Left ventricle myocardium inferior (tissue), 1 donor: ENCODE measurements around the gene TSPAN31. TPM values are rescaled to one million over a fixed set of nuclear protein-coding genes. Genes with fewer than 3 reads are reported as not detected.

Experiments used
- DNase-seq: peaks from one replicate; pipeline ENCODE4 v3.0.0-alpha.2; 2020
- H3K27ac ChIP-seq: fragments of 200-600 bp; replicated peaks from 2 replicates; pipeline ENCODE4 v1.8.0; 2021
- H3K27me3 ChIP-seq: fragments of 200-600 bp; 2 replicates; pipeline ENCODE4 v1.8.0; 2021; ENCODE audit warnings: low read depth
- H3K36me3 ChIP-seq: fragments of 200-600 bp; 2 replicates; pipeline ENCODE4 v1.8.0; 2021
- H3K4me1 ChIP-seq: fragments of 200-600 bp; 2 replicates; pipeline ENCODE4 v1.8.0; 2021
- H3K4me3 ChIP-seq: fragments of 200-600 bp; 2 replicates; pipeline ENCODE4 v1.8.0; 2021; ENCODE audit warnings: mild to moderate bottlenecking, moderate library complexity
- H3K9me3 ChIP-seq: fragments of 200-600 bp; replicated peaks from 2 replicates; pipeline ENCODE4 v1.8.0; 2021
- intact Hi-C: fragments of 100-400 bp; cut with micrococcal nuclease; formaldehyde crosslinking; loops from one replicate; pipeline ENCODE4 v1.11.0; 2022
- long read RNA-seq: library from polyadenylated mRNA; unstranded; transcript quantifications from one replicate; pipeline ENCODE4 v2.0.0, GENCODE V29; 2021
- total RNA-seq: library from RNA; stranded (reverse); fragmentation: NEBNext Ultra II Directional; extraction: Animal tissue kit (Norgen Biotek cat#: 25700); gene quantifications from one replicate; pipeline ENCODE4 v1.2.1, GENCODE V29; 2021
- TF ChIP-seq, protein P1 (sequence below): fragments of 200-600 bp; IDR thresholded peaks from 2 replicates; pipeline ENCODE4 v1.8.0; 2021; ENCODE audit warnings: antibody characterized with exemption, mild to moderate bottlenecking, borderline replicate concordance
- donor health status: DM: no; HTN: yes; CAD: no; lungs with severe emphysema.

The TSPAN31 gene, protein sequence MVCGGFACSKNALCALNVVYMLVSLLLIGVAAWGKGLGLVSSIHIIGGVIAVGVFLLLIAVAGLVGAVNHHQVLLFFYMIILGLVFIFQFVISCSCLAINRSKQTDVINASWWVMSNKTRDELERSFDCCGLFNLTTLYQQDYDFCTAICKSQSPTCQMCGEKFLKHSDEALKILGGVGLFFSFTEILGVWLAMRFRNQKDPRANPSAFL
- total RNA-seq = 27.2 TPM
- long read RNA-seq, transcript TSPAN31-201 (6 exons, 1,849 nt) = major isoform, 36 of 49 reads
- long read RNA-seq, partial matches to known transcripts = 6 of 49 reads
- long read RNA-seq, other reads (novel, unspliced or antisense) = 4 of 49 reads

DNA sequence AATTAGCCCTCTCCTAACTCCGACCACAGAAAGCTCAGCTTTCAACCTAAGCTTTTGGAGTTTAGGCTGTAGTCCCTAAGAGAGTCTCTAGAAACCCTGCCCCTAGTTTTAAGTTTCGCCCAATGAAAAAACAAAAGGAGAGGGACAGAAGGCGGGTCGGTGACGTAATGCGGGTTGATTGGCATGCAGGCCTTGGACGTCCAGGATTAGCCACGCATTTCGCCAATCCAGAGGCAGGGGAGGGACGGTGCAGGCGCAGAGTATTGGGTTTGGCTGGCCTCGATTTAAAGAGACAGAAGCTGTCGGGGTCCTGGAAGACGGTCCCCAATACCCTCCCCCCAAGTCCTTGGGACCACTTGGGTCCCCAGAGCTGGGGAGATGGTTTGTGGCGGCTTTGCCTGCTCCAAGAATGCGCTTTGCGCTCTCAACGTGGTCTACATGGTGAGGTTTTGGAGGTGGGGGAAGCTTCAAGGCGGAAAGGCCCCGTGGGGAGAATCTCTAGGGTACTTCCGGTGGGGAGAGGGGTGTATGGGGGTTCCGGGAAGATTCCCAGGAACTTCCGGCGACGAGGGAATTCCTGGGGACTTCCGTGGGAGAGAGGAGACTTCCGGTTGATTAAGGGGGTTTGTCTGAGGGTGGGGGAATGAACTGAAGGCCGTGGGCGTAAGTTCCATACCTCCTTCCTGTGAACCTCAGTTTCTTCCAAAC is at the start of gene TSPAN31:
Gene TSPAN31, plus strand, starts transcription at position 263 of the 708 bp plus-strand sequence. Its CDS starts 116 bp downstream, at position 379.
- Histone ChIP-seq H3K27me3 (peaks cover 27% of the 10 kb centered on the region), H3K27ac (peak within 1 kb of the TSS; percentile 98), H3K4me1 (peaks cover 26% of the 10 kb centered on the region), H3K4me3 (peak within 1 kb of the TSS; percentile 93), H3K36me3 (peaks cover 37% of the 10 kb centered on the region), H3K9me3 (no peaks in the 10 kb centered on the region)
- intact Hi-C loops = no loop called here
- TF ChIP-seq, protein P1, sequence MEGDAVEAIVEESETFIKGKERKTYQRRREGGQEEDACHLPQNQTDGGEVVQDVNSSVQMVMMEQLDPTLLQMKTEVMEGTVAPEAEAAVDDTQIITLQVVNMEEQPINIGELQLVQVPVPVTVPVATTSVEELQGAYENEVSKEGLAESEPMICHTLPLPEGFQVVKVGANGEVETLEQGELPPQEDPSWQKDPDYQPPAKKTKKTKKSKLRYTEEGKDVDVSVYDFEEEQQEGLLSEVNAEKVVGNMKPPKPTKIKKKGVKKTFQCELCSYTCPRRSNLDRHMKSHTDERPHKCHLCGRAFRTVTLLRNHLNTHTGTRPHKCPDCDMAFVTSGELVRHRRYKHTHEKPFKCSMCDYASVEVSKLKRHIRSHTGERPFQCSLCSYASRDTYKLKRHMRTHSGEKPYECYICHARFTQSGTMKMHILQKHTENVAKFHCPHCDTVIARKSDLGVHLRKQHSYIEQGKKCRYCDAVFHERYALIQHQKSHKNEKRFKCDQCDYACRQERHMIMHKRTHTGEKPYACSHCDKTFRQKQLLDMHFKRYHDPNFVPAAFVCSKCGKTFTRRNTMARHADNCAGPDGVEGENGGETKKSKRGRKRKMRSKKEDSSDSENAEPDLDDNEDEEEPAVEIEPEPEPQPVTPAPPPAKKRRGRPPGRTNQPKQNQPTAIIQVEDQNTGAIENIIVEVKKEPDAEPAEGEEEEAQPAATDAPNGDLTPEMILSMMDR = no peak
- DNase-seq = peak; percentile 98

DNA sequence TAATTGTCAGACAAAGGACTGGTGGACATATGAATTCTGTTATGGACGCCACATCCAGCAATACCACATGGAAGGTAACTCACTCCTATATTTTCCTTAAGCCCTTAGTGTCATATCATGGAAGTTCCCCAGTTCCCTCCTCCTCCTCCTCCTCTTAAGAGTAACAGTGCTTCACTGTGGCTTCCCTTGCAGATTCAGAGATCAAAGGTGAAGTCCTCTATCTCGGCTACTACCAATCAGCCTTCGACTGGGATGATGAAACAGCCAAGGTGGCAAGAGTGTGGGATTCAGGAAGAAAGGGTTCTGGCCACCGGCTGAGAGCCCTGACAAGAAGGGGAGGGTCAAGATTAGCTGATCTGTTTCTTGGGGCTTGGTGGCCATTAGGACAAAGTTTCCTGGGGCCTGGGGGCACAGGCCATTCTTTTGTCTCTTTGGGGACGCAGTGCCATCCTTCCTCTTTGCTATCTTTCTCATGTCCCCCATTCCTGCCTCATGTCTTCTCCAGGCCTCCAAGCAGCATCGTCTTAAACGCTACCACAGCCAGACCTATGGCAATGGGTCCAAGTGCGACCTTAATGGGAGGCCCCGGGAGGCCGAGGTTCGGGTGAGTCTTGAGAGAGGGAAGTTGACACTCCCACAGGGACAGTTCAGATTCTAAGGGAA is 48.9 kb upstream of the TSPAN31 start:
- Histone ChIP-seq H3K36me3 (peaks cover 26% of the 10 kb centered on the region), H3K27ac (no peak overlapping the region), H3K9me3 (no peaks in the 10 kb centered on the region), H3K4me3 (no peak overlapping the region), H3K4me1 (peaks cover 13% of the 10 kb centered on the region), H3K27me3 (no peaks in the 10 kb centered on the region)
- TF ChIP-seq, protein P1 = no peak
- intact Hi-C loops = no loop called here
- no peak for DNase-seq

DNA sequence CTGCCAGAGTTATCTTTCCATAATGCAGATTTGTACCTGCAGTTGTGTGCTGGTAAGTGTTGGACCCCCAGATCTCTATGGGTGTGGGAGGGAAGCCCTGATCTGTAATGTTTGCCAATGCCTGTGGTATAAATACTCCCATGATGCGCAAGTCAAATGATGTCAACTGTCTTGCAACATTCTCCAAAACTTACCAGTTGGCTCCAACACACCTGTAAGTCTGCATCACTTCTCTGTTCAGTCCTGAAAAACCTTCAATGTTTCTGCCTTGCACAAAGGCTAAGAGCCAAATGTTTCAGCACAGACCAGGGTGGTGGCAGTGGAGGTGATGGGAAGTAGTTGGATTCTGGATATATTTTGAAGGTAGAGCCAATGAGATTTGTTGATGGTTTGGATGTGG is 47.8 kb upstream of the TSPAN31 start:
- Histone ChIP-seq H3K36me3 (peaks cover 34% of the 10 kb centered on the region), H3K27ac (no peak overlapping the region), H3K4me1 (peaks cover 13% of the 10 kb centered on the region), H3K27me3 (no peaks in the 10 kb centered on the region), H3K9me3 (no peaks in the 10 kb centered on the region), H3K4me3 (no peak overlapping the region)
- TF ChIP-seq, protein P1 = no peak
- no peak for DNase-seq
- intact Hi-C loops = no loop called here

DNA sequence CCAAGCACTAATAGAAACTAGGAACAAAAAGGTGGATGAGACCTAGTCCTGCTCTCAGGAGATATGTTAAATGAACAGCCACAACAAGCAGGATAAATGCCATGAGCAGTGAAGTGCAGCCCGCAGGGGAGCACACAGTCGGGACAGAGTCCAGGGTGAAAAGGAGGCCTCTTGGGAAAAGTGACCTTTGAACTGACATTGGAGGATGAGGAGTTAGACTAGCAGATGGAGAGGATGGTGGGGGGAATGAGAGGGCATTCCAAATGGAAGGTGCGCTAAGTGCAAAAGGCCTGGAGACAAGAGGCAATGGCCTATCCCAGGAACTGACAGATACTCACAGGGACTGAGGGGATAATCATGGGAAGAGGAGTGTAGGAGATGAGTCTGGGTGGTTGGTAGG is 46.4 kb upstream of the TSPAN31 start:
- intact Hi-C loops = no loop called here
- H3K9me3 ChIP-seq = no peaks in the 10 kb centered on the region
- H3K27ac ChIP-seq = no peak overlapping the region
- no peak for DNase-seq
- H3K4me1 ChIP-seq = peaks cover 13% of the 10 kb centered on the region
- H3K36me3 ChIP-seq = peaks cover 47% of the 10 kb centered on the region
- H3K27me3 ChIP-seq = no peaks in the 10 kb centered on the region
- TF ChIP-seq, protein P1 = no peak
- H3K4me3 ChIP-seq = no peak overlapping the region

DNA sequence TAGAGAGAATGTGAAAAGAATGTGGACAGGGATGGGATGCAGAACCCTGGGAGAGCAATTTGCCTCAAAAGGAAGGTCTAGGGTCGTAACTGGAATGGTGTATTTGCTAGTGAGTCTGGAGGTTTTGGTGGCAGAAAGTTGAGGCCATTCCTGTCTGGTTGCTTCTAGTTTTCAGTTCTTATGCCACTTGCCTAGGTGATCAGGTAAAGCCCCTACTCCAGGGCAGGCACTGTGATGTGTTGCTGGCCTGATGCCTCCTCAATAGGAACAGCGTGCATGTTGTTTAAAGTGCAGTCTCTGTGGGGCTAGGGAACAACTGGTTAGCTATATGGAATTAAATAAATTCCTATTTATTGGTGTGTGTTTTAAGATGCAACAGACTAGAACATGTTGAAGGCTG is 44.5 kb upstream of the TSPAN31 start:
- H3K36me3 ChIP-seq = peaks cover 66% of the 10 kb centered on the region

More for the DNA sequence above, 44.5 kb upstream of the TSPAN31 start:
- Histone ChIP-seq H3K9me3 (peaks cover 9% of the 10 kb centered on the region), H3K4me1 (no peaks in the 10 kb centered on the region), H3K27ac (no peak overlapping the region), H3K4me3 (no peak overlapping the region), H3K27me3 (no peaks in the 10 kb centered on the region)
- TF ChIP-seq, protein P1 = no peak
- intact Hi-C loops = no loop called here
- DNase-seq = no peak
